ENCODE measurements around the gene CXCR4. TPM values are rescaled to one million over a fixed set of nuclear protein-coding genes. Genes with fewer than 3 reads are reported as not detected.
"Not testable (repeated sequence)": the region's sequence is repeated elsewhere in the genome, so short reads cannot be mapped to it uniquely, and the experiment has no call there.

Gene CXCR4
- total and polyA plus RNA-seq, 12 donors, result 21.9 to 344 (median 78.6) TPM

GRCh38 chr2:136072621-136073020, 45.3 kb downstream of the CXCR4 start:
- H3K27me3 ChIP-seq, result no peaks in the 10 kb centered on the region
- no peak for DNase-seq
- H3K9me3 ChIP-seq (replicated peaks in 1 of 3), result no peaks in the 10 kb centered on the region
- no peak overlapping the region for H3K4me3 ChIP-seq
- no peaks in the 10 kb centered on the region for H3K36me3 ChIP-seq (replicated peaks in 1 of 2)
- intact Hi-C loops (cut with DNase I), result no loop called here
- no peaks in the 10 kb centered on the region for H3K4me1 ChIP-seq (replicated peaks in 1 of 2)
- WGBS, 4 donors, result 91 to 95% (median 92%) methylated on average over 3 of the region's 3 CpGs
- H3K27ac ChIP-seq, result no peak overlapping the region
- no peak for TF ChIP-seq POLR2A (IDR thresholded peaks at IDR 0.05)
- TF ChIP-seq CTCF (IDR thresholded peaks at IDR 0.05), result no peak

- H3K4me1 ChIP-seq (replicated peaks in 1 of 2); intact Hi-C loops (cut with DNase I); H3K27me3 ChIP-seq; H3K4me3 ChIP-seq; H3K27ac ChIP-seq; DNase-seq; H3K36me3 ChIP-seq (replicated peaks in 1 of 2); H3K9me3 ChIP-seq (replicated peaks in 1 of 3): not testable (repeated sequence)
- WGBS, 4 donors, result 89 to 96% (median 93%) methylated on average over 4 of the region's 4 CpGs
Observed at GRCh38 chr2:136071887-136072286, 46.1 kb downstream of the CXCR4 start.

- H3K27ac ChIP-seq, result no peak overlapping the region
Observed at GRCh38 chr2:136070913-136071312, 47.0 kb downstream of the CXCR4 start.

GRCh38 chr2:136069773-136070172, 48.2 kb downstream of the CXCR4 start:
- H3K4me1 ChIP-seq (replicated peaks in 1 of 2), result no peaks in the 10 kb centered on the region
- no peaks in the 10 kb centered on the region for H3K9me3 ChIP-seq (replicated peaks in 1 of 3)
- intact Hi-C loops (cut with DNase I), result no loop called here
- no peak overlapping the region for H3K27ac ChIP-seq
- no peak overlapping the region for H3K4me3 ChIP-seq
- DNase-seq, result no peak
- TF ChIP-seq POLR2A (IDR thresholded peaks at IDR 0.05) (no peak), CTCF (IDR thresholded peaks at IDR 0.05) (no peak)
- WGBS, 4 donors, result 91 to 93% (median 92%) methylated on average over 3 of the region's 3 CpGs
- H3K36me3 ChIP-seq (replicated peaks in 1 of 2), result no peaks in the 10 kb centered on the region
- no peaks in the 10 kb centered on the region for H3K27me3 ChIP-seq

More at GRCh38 chr2:136070913-136071312, 47.0 kb downstream of the CXCR4 start:
- Histone ChIP-seq H3K4me3 (no peak overlapping the region), H3K4me1 (replicated peaks in 1 of 2) (no peaks in the 10 kb centered on the region), H3K9me3 (replicated peaks in 1 of 3) (no peaks in the 10 kb centered on the region), H3K27me3 (no peaks in the 10 kb centered on the region), H3K36me3 (replicated peaks in 1 of 2) (no peaks in the 10 kb centered on the region)
- TF ChIP-seq POLR2A (IDR thresholded peaks at IDR 0.05) (no peak), CTCF (IDR thresholded peaks at IDR 0.05) (no peak)
- 92 to 99% (median 94%) methylated on average over 4 of the region's 4 CpGs for WGBS, 4 donors
- no peak for DNase-seq
- intact Hi-C loops (cut with DNase I), result no loop called here

GRCh38 chr2:136068581-136069227, 49.2 kb downstream of the CXCR4 start:
- H3K4me3 ChIP-seq, result no peak overlapping the region
- no peaks in the 10 kb centered on the region for H3K27me3 ChIP-seq
- H3K27ac ChIP-seq, result no peak overlapping the region
- WGBS, 4 donors, result 83 to 89% (median 84%) methylated on average over 4 of the region's 4 CpGs
- no peaks in the 10 kb centered on the region for H3K4me1 ChIP-seq (replicated peaks in 1 of 2)
- no peaks in the 10 kb centered on the region for H3K9me3 ChIP-seq (replicated peaks in 1 of 3)
- no peak for DNase-seq
- TF ChIP-seq POLR2A (IDR thresholded peaks at IDR 0.05) (no peak), CTCF (IDR thresholded peaks at IDR 0.05) (no peak)
- H3K36me3 ChIP-seq (replicated peaks in 1 of 2), result no peaks in the 10 kb centered on the region
- intact Hi-C loops (cut with DNase I), result no loop called here
